ENCODE data around the gene CDYL2.

DNA sequence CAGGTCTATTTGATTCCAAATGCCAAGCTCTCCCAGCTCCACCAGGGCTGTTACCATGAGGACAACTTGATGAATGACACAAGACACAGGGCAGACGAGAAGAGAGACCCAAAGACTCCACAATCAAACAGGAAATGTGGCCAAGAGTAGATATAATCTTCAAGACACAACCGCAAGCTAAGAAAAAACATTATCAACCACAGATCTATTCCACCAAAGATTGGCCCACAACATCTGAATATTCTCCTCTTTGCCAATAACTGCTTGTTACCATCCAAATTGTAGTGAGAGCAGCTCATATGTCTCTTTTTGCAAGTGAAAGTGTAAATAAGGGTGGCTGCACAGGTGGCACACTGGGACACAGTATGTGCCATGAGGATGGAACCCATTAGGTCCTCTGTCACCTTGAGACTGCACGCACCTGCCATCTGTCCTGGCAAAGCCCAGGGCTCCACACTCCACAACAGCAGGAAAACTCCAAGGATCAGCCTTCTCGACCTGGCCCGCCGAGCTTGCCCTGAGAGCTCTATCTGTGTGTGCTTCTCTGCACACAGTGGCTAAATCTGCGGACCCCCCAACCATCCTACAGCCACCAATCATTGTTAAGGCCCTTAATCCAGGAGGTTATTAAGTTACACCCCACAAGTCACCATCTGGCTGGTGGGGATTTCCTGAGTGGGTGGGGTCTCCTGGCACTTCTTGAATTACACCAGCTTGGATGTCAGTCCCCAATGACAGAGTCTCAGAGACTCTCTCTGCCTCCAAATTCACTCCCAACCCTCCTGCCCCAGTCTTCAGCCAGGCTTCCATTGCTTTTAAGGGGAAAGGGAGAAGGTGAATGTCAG, 213.1 kb downstream of the CDYL2 start:
- TF ChIP-seq POLR2AphosphoS5 (IDR thresholded peaks at IDR 0.05; ENCODE audit: borderline replicate concordance, low read depth, low read length) (no peak), EZH2 (IDR thresholded peaks at IDR 0.05) (no peak), FOXP2 (optimal IDR thresholded peaks at IDR 0.05; ENCODE audit: control extremely low read depth, extremely low read length, insufficient read depth) (no peak)
